GM21619 (cell line): ENCODE data around the gene HOXB3.
A peak's percentile ranks its signal among the peaks of the same experiment; 100 is the strongest.

Source experiments
- ATAC-seq: cut with Tn5 transposase; IDR thresholded peaks from one replicate; pipeline ENCODE4 v1.9.1; 2021; ENCODE audit not compliant: unreplicated experiment

The HOXB3 gene

DNA sequence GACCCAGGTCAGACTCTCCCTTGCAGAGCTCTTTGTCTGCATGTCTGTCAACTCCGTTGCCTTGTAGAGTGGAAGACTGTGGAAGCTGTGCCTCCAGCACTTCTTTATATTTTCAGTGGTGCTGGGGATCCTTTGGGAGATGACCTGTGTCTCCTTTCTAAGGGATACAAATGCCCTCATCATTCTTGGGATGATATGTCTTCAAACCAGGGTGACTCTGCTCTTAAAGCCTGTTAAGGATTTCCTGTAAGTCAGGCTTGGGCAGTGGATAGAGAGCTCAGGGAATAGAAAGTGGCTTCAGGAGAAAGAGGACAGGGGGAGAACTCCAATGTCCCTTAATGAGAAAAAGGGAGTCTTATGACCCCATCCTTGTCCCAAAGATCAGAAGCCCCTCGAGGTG is 1.5 kb downstream of the HOXB3 start:
- no peak for ATAC-seq

DNA sequence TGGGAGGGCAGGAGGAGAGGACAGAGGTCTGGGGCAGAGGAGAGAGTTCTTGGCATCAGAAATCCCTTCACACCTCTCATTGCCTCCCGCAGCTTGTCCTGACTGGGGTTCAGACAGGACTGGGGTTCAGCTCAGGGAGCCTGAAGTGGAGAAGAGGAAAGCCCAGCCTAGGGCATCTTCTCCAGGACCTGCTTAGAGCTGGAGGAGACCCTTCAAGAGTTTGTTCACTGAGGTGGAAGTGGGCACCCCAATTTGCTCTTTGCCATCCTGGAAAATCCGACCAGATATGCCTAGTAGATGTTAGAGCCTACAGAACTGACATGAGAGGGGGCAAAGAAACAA is 2.0 kb downstream of the HOXB3 start:
- no peak for ATAC-seq

DNA sequence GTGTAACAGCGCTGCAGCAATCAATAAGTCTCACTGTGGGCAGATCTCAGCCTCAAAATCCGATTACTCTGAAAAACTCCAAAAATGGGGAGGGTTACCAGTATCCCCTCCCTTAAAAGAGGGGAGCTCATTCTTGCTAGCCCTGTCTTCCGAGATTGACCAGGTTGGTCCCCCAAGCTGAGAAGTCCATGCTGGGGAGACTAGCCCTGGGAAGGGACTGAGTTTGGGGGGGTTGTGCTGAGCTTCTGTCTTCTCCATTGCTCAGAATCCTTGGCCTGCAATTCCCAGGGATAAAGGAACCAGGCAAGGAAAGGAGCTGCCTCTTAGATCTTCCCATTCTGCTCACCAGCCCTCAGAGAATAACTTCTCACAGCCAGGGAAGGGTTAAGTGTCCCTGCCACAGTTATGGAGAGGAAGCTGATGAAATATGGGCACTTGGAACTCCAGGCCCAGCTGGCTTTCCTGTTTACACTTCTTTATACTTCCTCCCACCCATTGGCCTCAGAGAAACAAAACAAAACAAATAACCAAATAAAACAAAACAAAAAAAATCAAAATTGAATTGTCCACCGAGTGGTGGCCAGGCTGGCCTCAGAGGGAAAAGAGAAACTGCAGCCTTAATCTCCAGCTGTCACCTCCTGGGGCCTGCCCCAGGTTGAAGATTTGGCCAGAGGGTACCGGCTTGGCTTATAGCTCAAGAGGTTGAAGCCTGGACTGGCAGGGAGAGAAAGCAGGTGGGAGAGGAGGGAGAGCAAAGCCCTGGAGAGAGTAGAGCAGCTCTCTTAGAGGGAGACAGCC is 2.6 kb downstream of the HOXB3 start:
- ATAC-seq = no peak

DNA sequence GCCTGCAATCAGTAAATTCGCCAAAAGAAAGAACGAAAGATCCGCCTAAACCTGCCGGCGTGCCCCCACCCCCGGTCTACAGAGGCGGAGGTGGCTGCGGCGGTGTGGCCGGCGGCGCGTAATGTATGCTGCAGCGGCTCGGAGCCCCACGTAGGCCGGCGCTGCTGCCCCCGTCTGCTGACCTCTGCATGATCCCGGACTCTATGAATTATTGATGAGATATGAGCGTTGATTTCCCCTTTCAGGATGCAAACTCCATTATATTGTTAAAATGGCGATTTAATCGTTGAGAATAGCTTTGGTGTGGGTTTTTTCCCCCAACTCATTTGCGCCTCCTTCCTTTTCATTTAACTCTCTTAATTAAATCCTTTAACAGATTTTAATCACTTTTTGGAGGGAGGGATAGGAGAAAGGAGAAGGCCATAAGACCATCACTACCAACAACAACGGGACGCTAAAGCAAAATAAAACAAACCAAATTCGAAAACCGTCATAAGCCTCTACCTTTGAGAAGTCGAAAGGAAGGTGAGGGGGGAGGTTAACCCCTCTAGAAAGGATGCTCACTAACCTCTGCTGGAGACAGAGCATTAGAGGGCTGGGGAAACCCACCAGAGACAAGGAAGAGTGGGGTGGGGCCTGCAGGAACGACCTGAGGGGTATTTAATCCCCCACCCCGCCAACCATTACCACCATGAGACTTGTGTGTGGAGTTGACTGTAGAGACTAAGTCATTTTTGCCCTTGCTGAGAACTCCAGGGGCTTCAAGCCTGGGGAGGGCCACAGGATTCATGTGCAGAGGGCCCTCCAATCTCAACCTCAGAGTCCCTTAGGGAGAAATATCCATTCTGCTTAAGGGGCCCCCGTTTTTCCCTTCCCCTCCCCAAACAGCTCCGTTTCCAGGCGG is 3.4 kb downstream of the HOXB3 start:
- no peak for ATAC-seq

DNA sequence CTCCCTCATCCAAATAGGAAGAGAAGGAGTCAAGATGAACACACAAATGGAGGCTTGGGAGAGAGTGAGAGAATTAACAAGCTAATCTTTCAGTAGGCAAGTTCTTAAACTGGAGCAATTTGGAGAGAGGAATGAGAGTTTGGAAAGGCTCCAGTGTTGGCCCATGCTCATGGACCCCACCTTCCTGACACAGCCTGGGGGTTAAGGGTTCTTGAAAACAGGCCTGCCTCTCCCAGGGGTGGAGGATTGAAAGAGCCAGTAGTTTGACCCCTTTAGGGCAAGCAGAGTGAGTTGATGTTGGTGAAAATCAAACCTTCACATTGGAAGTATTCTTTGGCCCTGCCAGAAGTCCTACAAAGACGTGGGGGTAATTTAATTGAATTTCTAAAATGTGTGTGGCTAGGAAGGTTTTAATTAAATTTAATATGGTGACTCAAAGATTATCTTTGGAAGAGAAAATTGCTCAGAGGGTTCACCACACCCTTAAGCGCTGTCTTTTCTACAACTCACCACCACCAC is 5.8 kb downstream of the HOXB3 start:
- no peak for ATAC-seq

- no peak for ATAC-seq
These were observed 6.3 kb downstream of the HOXB3 start for GRCh38 chr17:48583708-48584222.

DNA sequence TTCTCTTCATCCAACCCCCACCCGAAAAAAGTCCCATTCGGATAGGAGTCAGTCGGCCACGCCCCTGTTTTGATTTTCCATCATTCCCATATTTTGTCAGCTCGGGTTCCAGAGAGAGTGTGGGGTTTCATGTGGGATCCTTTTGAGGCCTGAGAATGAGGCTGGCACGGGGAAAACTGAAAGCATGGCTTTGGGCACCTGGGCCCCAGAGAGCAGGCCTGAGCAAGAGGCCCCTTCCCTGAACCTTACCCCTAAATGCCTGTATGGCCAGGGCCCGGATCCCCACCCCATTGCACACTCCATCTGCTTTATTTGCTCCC is 7.3 kb downstream of the HOXB3 start:
- no peak for ATAC-seq

GRCh38 chr17:48579760-48580554 is 10.1 kb downstream of the HOXB3 start:
- no peak for ATAC-seq

DNA sequence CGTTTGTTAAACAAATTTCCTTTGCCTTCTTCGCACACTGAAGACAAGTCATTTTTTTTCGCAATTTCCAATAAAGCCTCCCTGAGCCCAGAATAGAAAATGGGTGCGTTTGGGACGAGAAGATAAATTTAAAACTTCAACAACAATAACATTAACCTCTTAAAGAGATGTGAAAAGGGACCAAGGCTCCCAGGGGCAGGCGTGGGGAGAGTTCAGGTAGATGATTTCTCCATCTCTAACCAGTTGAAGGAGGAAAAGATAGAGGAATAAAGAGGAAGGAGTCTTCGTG is 10.6 kb downstream of the HOXB3 start:
- ATAC-seq = no peak

DNA sequence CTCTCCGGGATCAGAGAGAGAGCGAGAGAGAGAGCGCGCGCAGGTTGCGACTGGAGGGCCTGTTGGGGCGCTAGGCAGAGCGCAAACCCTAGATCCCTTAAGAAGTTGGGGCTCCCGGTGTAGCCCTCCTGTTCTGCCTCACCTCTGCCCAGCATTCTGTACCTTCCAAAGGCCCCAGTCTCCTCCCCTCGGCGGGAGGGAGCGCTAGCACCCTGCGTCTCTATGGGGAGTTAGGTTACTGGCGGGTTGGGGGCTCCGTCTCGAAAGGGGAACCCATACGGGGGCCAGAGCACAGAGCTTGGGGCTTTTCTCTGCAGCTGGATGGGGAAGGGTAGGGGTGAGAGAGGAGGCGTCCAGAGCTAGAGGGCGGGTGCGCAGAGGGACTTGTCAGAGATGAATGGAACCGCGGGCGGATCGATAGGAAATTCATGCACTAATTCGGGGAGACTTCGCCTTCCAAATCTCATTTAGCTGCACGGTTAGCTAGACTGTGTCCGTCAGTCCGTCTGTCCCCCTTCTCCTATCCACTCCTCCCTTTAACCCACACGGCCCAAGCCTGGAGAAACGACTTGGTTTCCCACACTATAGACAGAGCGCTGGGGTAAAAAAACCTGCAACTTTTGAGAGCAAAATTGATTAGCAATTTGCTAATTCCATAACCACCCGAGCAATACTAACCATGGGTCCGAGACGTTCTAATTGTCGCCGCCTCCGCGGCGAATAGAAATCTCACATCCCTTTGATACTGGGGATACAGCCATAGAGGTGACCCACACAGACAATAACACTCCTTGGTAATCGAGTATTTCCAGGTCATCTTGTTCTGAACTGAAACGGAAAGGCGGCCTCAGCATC is 11.2 kb downstream of the HOXB3 start:
- peak; percentile 36 for ATAC-seq

DNA sequence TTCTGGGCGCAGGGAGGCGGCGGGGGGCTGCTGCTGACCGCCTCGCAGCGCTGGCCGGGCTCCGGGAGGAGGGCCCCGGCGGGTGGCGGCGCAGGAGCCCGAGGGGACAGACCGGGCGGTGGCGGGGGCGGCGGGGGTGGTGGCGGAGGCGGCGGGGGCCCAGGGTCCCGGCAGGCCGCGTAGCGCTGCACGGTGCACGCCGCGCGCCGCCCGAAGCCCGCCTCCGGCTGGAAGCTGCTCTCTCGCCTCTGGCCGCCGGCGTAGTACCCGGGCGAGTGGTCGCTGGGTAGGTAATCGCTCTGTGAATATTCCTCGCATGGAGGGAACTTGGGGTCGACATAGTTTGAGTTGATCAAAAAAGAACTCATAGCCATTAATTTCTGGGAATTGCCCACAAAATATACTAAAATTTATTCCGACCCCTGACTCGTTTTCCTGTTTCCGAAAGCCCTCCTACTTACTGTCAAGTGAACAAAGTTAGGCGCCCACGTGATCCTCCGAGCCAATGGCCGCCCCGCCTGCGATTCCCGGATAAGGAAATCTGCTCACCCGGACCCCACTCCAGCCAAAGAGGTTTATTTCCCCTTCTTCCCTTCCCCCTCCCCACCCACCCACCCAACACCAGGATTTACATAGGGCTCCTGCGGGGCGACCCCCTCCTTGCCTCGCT is 12.0 kb downstream of the HOXB3 start, which contains the start of gene HOXB4:
HOXB4 (minus strand) TSS at position 405 of the 670 bp plus-strand sequence; CDS start at position 374, 31 bp downstream.
- peak; percentile 44 for ATAC-seq

DNA sequence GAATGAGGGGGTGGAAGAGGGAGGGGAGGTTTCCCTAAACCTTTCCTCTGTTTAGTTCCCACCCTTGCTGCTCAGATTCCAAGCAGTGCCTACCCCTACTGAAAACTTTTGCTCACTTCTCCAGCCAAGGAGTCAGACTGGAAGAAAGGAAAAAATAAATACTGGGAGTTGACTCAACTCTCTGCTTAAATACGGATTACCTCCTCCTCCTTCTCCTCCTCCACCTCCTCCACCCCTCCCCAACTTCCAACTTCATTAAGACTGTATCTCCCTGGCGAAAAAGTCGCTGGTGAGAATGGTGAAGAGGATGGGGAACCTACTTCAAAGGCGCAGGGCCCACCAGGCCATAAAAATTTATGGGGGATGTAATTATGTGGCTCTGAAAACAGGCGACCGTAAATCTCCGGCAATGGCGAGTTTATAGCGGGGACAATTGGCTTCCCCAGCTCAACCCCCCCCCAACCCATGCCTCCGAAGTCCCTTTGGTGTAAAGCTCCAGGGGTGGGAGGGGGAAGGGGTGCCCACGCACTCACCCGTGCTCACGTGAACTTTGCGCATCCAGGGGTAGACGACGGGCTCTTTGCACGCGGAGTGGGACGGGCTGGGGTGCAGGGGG is 12.6 kb downstream of the HOXB3 start:
- ATAC-seq = no peak

- ATAC-seq = no peak
These were observed 13.3 kb downstream of the HOXB3 start for GRCh38 chr17:48576479-48577309.

- no peak for ATAC-seq
These were observed 14.2 kb downstream of the HOXB3 start for GRCh38 chr17:48575673-48576478.

DNA sequence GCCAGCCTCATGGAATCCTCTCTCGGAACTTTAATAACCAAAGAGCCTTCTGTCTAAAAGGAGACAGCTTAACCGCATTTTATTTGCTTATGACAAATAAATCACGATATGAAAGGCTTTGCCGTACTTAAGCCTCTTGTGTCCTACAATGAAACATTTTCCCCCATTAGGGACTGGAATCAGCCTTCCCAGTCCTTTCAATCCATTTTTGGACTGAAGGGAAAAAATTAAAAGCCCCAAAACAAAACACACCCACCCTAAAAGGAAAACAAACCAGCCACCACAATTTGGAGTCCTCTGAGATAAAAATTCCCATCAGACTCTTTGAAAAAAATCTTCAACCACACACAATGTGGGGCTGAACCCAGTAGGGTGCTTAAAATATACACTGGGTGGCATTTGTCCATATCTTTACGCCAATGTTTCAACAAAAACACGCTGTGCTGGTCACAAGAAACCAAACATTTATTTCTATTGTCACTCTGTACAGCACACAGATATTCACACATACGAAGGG is 14.9 kb downstream of the HOXB3 start:
- ATAC-seq = no peak

DNA sequence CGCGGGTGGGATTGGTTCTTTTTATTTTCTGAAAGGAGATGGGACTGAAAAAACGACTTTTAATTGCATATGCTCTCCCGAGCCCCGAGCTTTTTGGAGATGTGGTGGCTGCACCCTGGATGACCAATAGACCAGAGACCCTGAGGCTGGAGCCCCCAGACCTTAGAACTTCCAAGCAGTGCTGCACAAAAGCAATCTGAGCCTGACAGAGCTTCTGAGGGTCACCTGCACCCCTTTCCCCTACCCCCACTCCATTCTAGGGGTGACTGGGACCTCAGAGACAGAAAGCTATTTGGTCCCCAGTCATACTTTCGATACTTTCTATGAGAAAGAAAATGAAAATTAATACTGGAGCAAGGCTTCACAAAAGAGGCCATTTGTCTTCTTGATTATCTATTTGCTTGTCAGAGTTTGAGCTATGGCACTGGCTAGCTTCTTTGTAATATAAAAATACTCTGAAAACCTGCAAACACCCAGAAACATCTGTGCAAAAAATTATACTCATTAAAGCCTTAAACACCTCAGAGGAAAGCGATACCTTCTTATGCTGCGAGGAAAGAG is 15.5 kb downstream of the HOXB3 start:
- no peak for ATAC-seq

DNA sequence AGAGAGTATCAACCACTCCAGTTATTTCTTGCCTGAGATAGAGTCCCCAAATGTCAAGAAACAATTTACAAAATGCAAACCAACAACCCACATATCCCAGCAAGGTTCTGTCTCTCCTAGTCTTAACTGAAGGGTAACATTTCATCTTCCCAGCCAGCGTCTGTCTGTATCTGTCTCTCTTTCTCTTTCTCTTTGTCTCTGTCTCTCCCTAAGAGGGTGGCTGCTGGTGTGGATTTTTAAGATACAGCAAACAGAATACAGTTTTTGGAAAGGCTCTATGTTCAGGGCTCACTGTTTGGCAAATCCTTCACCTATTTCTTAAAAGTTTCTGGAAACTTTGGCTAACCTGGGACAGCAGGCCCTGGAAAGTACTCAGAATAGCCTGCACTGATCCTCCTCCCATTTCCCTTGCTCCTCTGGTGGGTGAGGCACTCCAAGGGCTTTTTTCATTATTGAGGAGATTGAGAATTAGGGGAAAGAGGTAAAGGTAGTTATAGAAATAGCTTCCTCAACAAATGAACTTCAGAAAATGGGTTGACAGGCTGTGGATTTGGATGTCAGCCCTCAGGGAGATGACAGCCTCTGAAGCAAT is 18.1 kb downstream of the HOXB3 start:
- ATAC-seq = no peak
